Mononuclear cell (primary cell): ENCODE measurements around the gene ZDHHC5. TPM values are rescaled to one million over a fixed set of nuclear protein-coding genes. Genes with fewer than 3 reads are reported as not detected.
A peak's percentile ranks its signal among the peaks of the same experiment; 100 is the strongest.

Experiments used
- H3K27me3 ChIP-seq: 2 replicates; pipeline ENCODE4 v1.6.0; 2011; ENCODE audit warnings: low read length, control low read depth; ENCODE audit not compliant: insufficient read depth
- H3K4me1 ChIP-seq: 2 replicates; pipeline ENCODE4 v1.5.1; 2011; ENCODE audit warnings: mild to moderate bottlenecking, low read length, control low read depth; ENCODE audit not compliant: insufficient read depth
- H3K4me3 ChIP-seq: 2 replicates; pipeline ENCODE4 v1.5.1; 2011; ENCODE audit warnings: mild to moderate bottlenecking, low read length, moderate library complexity
- H3K9me3 ChIP-seq: 2 replicates; pipeline ENCODE4 v1.5.1; 2011; ENCODE audit warnings: low read depth, mild to moderate bottlenecking, control low read depth, low read length
- total RNA-seq: library from RNA; depleted of rRNA; stranded (reverse); fragments of >200 nt; gene quantifications from one replicate; pipeline ENCODE4 v1.2.3, GENCODE V29; 2012

Gene ZDHHC5
- total RNA-seq, 1 donor = 48.9 TPM

DNA sequence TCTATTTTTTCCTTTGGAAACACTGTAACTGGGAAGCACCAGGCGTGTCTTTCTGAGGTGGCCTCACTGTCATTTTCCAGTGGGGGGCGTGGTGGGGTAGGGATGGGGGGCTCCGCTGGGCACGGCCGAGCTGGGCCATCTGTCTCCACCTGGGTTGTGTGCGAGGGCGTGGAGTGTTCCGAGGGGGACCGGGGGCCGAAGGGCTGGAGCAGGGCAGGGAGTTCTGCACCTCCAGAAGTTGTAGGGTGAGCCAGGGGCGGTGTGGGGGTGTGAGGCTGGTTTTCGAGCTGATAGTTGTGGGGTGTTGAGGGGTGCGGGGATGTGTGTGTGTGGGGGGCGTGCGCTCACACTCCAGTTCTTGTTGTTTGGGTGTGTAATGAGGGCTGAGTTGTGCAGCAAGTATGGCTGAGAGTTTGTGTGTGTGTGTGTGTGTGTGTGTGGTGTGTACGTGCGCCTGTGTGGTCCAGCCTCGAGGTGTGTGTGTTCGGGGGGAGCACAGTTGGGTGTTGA lies 29.0 kb upstream of the ZDHHC5 start:
- H3K27me3 ChIP-seq = peaks cover 18% of the 10 kb centered on the region
- no peaks in the 10 kb centered on the region for H3K9me3 ChIP-seq
- peaks cover 24% of the 10 kb centered on the region for H3K4me1 ChIP-seq
- peak overlapping the region; percentile 41 for H3K4me3 ChIP-seq

DNA sequence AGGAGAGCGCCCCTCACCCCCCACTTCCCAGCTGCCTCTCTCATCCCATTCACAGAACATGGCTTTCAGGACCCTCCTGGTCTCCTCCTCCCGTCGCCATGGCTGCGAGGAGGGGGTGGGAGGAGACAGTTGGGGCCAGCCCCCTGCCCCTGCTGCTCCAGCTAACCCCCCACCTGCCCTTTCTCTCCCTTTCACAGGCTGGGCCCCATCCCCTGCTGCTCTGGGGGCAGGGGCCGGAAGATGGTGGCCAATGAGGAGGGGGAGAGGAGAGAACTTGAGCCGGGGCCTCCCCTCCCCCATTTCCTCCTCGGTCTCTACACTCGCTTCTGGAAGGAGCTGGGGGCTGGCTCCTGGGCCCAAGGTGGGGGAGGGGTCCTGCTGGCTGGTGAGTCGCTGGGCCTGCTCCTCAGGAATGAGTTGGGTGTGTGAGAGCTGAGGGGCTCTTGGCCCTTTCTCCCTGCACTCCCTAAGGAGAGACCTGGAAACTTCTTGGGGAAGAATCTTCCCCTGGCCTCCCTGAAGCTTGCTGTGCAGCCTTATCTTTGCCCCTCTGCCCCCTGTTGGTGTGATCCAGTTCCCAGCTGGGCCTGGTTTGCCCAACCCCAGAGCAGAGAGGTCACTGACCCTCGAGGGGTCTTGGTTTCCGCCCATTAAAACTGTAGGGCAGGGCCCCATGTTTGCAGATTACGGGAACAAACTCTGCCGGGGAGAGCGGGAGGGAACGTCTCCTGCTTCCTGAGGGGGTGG lies 28.4 kb upstream of the ZDHHC5 start:
- peaks cover 16% of the 10 kb centered on the region for H3K27me3 ChIP-seq
- peaks cover 24% of the 10 kb centered on the region for H3K4me1 ChIP-seq
- no peak overlapping the region for H3K4me3 ChIP-seq
- H3K9me3 ChIP-seq = no peaks in the 10 kb centered on the region

DNA sequence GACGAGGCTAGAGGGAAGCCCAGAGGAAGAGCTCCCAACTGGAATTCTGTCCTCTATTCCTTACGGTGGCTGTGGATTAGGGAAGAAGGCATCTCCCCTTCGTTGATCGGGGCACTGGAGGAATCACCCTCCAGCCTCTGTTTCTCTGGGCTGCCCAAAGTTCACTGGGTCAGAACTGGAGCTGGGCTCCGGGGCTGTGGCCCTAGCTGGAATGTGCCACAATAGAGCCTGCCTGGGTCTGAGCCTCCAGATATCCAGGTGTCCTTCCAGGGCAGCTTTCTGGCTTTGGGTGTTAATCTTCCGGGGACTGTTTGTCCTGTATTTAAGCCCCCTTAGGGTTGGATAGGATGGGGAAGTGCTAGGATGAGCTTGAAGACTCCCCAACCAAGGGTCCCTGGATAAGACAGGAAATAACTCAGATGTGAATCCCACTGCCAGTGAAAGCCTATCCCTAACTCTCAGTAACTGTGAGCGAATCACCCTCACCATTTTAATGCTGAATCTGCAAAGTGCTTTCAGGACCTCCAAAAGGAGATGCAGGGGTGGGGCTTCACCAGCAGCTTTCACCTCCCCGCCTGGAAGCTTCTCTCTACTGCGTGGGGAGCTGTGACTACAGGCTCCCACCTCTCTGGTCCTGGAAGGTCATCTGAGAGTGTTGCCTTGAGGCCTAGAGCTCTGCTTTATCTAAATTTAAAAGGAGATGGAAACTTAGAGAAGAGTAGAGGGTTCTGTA lies 27.7 kb upstream of the ZDHHC5 start:
- H3K27me3 ChIP-seq = peaks cover 20% of the 10 kb centered on the region
- no peak overlapping the region for H3K4me3 ChIP-seq
- H3K9me3 ChIP-seq = no peaks in the 10 kb centered on the region
- H3K4me1 ChIP-seq = peaks cover 24% of the 10 kb centered on the region

DNA sequence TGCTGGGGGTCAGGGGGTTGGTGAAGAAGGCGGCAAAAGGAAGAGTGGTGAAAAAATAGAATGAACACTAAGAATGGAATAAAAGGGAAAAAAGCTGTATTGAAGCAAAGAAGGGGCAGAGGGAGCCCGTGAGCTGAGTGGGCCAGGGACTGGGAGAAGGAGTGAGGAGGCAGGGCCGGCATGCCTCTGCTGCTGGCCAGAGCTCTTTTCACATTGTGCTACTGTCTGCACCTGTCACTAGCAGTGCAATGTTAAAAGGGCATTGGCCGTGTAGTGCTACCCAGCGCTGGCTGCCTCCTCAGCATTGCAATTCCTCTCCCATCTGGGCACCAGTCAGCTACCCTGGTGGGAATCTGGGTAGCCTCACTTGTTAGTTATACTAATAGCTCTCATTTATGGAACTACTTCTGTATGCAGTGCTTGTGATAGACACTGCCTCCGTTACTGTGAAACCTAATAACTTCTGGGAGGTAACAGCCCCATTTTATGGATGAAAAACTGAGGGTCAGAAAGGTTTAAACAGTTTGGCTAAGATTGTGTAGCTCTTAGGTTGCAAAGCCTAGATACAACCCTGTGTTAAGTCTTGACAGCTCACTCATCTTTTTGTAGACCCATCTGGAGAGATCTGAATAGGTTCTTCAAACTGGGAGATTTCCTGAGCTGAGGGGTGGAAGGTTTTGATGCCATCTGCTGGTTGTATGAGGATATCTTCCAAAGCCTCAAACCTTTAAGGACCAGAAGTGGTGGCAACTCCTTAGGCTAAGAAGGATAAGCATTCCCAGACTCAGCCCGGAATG lies 26.7 kb upstream of the ZDHHC5 start:
- H3K4me1 ChIP-seq = peaks cover 27% of the 10 kb centered on the region
- H3K4me3 ChIP-seq = no peak overlapping the region
- peaks cover 29% of the 10 kb centered on the region for H3K27me3 ChIP-seq
- H3K9me3 ChIP-seq = no peaks in the 10 kb centered on the region

DNA sequence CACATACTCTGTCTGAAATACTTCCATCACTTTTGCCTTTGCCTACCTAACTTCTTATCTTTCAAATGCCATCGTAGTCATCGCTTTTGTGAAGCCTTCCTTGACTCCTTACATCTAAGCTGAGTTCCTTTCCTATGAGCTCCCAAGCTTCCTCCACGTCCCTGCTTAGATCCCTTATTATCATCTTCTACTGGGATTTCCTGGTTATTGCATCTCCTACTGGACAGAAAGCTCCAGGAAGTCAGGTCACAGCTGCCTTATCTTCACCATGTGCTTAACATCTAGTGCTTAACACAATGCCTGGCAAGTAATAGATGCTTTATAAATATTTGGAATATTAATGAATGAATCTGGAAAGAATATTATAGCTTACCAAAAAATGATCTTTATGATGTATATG lies 24.1 kb upstream of the ZDHHC5 start:
- H3K9me3 ChIP-seq = no peaks in the 10 kb centered on the region
- peaks cover 32% of the 10 kb centered on the region for H3K4me1 ChIP-seq
- H3K27me3 ChIP-seq = peaks cover 45% of the 10 kb centered on the region
- no peak overlapping the region for H3K4me3 ChIP-seq

DNA sequence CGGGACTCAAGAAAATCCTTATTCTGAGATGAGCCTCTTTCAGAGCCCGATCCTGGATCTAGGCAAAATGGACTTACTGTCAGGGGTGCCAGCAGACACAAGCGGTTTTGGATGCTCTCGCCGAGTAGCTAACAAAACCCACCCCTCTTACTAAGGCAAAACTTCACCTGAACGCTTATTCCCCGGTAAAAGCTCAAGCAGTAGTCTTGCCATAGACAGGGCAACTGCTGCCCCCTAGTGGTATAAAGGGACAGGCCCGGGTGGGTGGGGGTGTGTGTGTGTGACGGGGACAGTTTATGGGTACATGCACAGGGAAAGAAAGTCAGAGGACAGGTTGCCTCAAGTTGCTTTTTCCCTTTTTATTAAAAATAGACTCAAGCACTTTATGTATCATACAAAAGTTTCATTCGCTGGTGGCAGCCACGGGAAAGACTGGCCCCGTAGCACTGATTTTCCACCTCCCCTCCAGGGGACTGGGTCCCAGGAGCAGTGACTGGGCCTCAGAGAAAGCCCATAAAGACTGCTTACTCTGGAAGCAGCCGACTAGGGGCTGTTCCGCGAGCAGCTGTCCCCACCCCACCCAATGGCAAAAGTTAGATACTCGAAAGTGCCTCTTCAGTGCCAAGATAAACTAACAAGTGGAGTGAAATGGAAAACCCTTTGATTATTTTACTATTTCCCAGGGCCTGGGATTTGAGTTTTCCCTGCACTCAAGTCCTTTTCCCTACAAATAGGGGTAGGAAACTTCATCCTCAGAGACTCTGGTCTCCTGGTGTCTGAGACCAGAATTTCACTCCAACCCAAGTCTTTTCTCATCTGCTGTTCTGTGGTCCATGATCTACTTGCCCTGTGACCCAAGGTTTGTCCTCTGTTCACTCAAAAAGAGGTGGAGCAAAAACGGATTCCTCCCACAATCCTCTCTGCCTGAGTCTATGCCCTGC lies 22.9 kb upstream of the ZDHHC5 start:
- no peak overlapping the region for H3K4me3 ChIP-seq
- peaks cover 50% of the 10 kb centered on the region for H3K27me3 ChIP-seq
- no peaks in the 10 kb centered on the region for H3K9me3 ChIP-seq
- H3K4me1 ChIP-seq = peaks cover 32% of the 10 kb centered on the region

DNA sequence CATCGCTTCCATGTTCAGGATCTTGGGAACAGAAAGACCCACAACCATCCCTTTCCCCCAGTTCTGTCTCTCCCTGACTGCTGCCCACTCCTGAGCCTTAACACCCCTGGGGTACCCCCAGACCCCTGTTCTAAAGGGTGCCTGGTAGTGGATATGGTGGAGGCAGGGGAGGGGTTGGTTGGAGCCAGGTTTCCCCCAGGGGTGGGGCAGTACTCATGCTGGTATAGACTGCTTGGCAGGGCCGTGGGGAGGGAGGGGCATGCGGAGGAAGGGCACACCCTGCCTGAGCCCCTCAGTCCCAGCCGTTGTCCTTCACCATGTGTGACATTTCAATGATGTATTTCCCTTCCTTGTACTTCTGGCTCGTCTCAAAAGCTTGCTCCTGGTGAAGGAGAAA lies 22.2 kb upstream of the ZDHHC5 start:
- Histone ChIP-seq H3K9me3 (no peaks in the 10 kb centered on the region), H3K4me3 (no peak overlapping the region), H3K4me1 (peaks cover 34% of the 10 kb centered on the region), H3K27me3 (peaks cover 54% of the 10 kb centered on the region)

DNA sequence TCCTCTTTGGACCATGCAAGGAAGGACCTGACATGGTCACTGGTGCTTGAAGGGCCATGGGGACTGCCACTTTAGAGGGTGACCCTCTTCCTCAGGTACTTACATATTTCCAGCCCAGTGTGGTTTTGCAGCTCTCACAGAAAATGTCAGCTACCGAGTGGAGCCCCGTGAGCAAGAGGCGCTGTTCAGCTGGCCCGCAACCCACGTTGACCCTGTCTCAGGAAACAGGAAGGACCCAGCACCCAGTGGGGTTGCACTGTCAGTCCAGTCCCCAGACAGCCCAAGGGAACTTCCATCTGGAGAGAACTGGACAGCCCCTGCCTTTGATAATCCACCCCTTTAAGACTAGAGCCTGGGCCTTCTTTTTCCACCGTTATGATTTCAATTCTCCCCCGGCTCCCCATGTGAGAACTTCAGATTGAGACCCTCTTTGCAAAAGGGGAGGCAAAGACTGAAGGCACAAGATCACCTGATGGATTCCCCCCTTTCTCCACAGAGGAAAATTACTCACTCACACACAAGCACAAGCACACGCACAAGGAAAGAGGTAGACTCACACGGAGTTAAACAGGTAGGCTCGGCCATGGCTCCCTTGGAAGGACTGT lies 21.6 kb upstream of the ZDHHC5 start:
- H3K4me3 ChIP-seq = no peak overlapping the region
- H3K27me3 ChIP-seq = peaks cover 54% of the 10 kb centered on the region
- no peaks in the 10 kb centered on the region for H3K9me3 ChIP-seq
- peaks cover 34% of the 10 kb centered on the region for H3K4me1 ChIP-seq

DNA sequence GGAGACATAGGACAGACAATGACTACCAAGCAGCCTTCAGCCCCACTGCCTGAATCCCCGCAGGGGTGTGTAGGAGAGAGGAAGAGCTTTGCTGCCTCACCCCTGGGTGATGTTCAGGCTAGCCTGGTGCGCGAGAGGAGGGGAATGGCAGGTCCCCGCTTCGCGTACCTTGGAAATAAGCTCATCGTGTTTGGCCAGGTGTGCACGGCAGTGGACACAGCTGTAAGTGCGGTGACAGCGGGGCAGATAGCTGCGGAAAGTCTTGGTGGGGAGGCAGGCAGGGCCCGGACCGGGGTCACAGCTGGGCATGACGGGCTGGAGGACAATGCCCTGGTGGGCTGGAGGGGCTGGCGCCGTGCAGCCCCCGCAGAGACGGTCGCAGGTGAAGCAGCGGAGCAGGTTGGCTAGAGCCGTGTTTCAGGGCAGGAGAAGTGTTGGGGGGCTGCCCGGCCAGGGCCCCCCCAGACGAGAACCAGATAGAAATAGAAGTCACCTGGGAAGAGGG lies 21.1 kb upstream of the ZDHHC5 start:
- H3K9me3 ChIP-seq = no peaks in the 10 kb centered on the region
- peaks cover 34% of the 10 kb centered on the region for H3K4me1 ChIP-seq
- H3K4me3 ChIP-seq = no peak overlapping the region
- H3K27me3 ChIP-seq = peaks cover 54% of the 10 kb centered on the region

DNA sequence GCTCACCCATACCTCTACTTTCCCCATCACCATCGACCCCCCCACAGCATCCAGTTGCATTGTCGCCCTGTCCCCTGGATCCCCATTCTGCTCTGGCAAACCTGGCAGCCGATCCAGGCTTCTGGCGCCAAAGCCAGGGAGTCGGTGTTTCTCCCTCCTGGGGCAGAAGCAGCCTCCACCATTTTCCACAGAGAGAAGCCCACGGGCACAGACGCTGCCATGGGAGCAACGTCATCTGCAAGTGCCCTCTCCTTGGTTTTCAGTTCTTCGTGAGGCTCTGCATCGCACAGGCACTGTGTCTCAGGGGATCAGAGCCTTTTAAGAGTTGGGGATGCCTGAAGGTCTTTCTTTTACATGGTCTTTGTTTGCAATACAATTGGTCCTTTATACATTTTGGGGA lies 20.5 kb upstream of the ZDHHC5 start:
- no peaks in the 10 kb centered on the region for H3K9me3 ChIP-seq
- H3K27me3 ChIP-seq = peaks cover 54% of the 10 kb centered on the region
- peaks cover 39% of the 10 kb centered on the region for H3K4me1 ChIP-seq
- no peak overlapping the region for H3K4me3 ChIP-seq

DNA sequence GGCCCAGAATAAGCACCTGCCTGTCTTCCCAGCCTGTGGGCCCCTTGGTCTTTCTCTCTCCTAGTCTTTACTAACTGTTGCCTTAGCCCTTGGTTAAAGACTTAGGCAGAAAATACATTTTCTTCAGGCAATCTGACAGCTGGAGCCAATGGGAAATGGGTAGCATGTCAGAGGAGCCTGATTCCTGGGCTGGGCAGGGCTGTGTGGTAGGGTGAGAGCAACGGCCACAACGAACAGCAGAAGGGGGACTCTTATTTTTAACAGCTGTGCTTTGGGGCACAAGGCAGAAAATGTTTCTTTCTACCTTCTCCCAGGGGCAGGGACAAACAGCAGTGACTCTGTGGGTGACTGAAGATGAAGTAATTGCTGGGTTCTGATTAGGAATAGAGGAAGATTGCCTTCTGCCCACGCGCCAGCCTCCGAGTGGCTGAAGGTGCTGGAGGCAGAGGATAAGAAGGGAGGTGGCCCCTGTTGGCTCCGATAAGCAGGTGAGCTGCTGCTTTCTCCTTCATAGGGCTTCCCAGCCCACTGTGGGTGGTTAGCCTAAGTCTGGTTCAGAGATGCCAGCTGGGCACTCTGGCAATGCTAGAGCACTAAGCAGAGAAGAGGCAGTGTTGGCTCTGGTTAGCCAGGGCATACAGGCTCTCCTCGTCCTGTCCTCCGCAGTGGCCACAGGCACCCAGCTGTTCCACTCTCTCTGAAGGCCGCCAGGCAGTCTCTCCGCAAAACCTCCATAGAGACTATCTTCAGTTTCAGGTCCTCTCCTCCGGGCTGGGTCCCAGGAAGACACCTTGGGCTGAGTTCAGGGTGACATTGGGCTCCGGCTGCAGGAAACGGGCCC lies 19.7 kb upstream of the ZDHHC5 start:
- H3K27me3 ChIP-seq = peaks cover 54% of the 10 kb centered on the region

DNA sequence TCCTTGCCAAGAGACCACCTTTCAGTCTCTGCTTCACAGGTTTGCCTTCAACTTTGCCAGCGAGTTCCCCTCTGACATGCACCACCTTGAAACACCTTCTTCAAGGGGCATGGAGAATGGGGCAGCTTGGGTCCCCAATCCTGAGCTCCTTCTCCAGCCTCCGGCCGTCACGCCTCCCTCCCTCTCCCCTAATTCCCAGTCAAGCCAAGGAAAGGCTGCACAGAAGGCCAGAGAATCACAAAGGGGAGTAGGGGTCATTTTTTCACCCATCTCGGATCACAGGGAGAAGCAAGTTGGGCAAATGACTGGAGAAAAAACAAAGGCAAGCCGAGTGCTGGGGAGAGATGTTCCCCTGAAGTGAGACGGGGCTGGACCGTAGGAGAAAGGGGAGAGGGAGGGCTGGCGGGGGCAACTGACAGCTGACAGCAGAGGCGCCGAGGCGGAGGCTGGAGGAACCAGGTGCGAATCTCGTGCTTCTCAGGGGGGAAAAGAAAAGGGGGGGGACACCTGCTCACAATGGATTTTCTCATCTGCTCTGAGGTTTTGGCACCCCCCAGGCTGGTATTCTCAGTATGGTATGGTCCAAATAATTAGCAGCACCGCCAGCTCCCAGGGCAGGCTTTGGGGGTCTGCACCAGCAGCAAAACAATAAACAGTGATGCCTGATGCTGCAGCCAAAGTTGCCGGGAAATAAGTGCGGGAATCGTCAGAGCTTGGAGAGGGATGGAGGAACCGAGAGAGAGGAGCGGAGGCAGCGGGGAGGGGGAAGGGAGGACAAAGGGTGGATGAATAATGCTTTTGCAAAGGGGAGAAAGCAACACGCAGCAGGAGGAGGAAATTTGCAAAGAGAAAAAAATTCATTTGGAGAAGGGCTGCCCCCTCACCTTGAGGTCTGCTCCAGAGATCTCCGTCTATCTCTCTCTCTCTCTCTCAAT lies 18.8 kb upstream of the ZDHHC5 start:
- Histone ChIP-seq H3K9me3 (no peaks in the 10 kb centered on the region), H3K4me1 (peaks cover 42% of the 10 kb centered on the region), H3K4me3 (peak overlapping the region; percentile 18), H3K27me3 (peaks cover 51% of the 10 kb centered on the region)

More for the DNA sequence above, 19.7 kb upstream of the ZDHHC5 start:
- Histone ChIP-seq H3K4me3 (no peak overlapping the region), H3K4me1 (peaks cover 42% of the 10 kb centered on the region), H3K9me3 (no peaks in the 10 kb centered on the region)
